ENCODE results near the gene LCTL. TPM values are rescaled to one million over a fixed set of nuclear protein-coding genes. Genes with fewer than 3 reads are reported as not detected.

LCTL gene
- total and polyA plus RNA-seq, 2 of the 8 experiments (the other 6 are each of a cell fraction or from before 2014, with no cell fraction given) = 5.5 to 6.2 TPM

GRCh38 chr15:66600240-66600627 lies 34.4 kb upstream of the LCTL start (continued):
- TF ChIP-seq CTCF (IDR thresholded peaks at IDR 0.05; ENCODE audit: control extremely low read depth in 1 of 3, insufficient read depth in 1 of 3, low read depth in 1 of 3, low read length in 3 of 3) = no peak
- TF ChIP-seq TBP (IDR thresholded peaks at IDR 0.05; ENCODE audit: low read depth, low read length) = no peak

Data from H1 (cell line).